IMR-90 (cell line): ENCODE results near the gene SCYL3. TPM values are rescaled to one million over a fixed set of nuclear protein-coding genes. Genes with fewer than 3 reads are reported as not detected.

Source experiments
- ATAC-seq: fragments of 200-7000 bp; cut with Tn5 transposase; 2 replicates; pipeline ENCODE4 v1.9.1; 2020; ENCODE audit warnings: low read depth, mild to moderate bottlenecking, moderate library complexity
- BruUV-seq: library from RNA; stranded (reverse); fragments of 400-500 nt; replicated peaks from 2 replicates; lab custom pipeline; 2021; lab: Mats Ljungman, UMichigan
- CTCF ChIA-PET: fragments of 300-600 bp; formaldehyde crosslinking; extraction: SDS; loops from one replicate; lab custom pipeline; 2021; ENCODE audit warnings: antibody characterized with exemption; lab: Yijun Ruan, JAX
- POLR2A ChIA-PET: fragments of 300-600 bp; sonication (Branson Sonifier 250); formaldehyde crosslinking; loops from one replicate; lab custom pipeline; 2022; ENCODE audit warnings: antibody characterized with exemption; ENCODE audit not compliant: unreplicated experiment; lab: Charles Lee
- DNase-seq: peaks from one replicate; pipeline ENCODE4 v3.0.0; 2013
- H2AFZ ChIP-seq: replicated peaks from 2 replicates; pipeline ENCODE3; 2013; ENCODE audit warnings: low read length, mild to moderate bottlenecking; ENCODE audit not compliant: poor library complexity
- H2AK5ac ChIP-seq: 2 replicates; pipeline ENCODE4 v1.6.1; 2013; ENCODE audit warnings: low read depth, low read length, inconsistent platforms
- H2AK9ac ChIP-seq: replicated peaks from 2 replicates; pipeline ENCODE3; 2013; ENCODE audit warnings: mild to moderate bottlenecking, low read depth, low read length, moderate library complexity; ENCODE audit not compliant: poor library complexity
- H2BK120ac ChIP-seq: 2 replicates; pipeline ENCODE4 v1.6.1; 2013; ENCODE audit warnings: low read depth, low read length, inconsistent platforms
- H2BK15ac ChIP-seq: 3 replicates; pipeline ENCODE4 v1.6.1; 2013; ENCODE audit warnings: low read depth, low read length, inconsistent platforms
- H2BK20ac ChIP-seq: 2 replicates; pipeline ENCODE4 v1.6.1; 2013; ENCODE audit warnings: low read depth, mild to moderate bottlenecking, inconsistent platforms, low read length, moderate library complexity
- H2BK5ac ChIP-seq: 2 replicates; pipeline ENCODE4 v1.6.1; 2013; ENCODE audit warnings: mild to moderate bottlenecking, low read depth, low read length, inconsistent platforms; ENCODE audit not compliant: poor library complexity, severe bottlenecking
- H3K14ac ChIP-seq: replicated peaks from 2 replicates; pipeline ENCODE4 v1.6.1; 2013; ENCODE audit warnings: low read depth, low read length, inconsistent platforms
- H3K18ac ChIP-seq: 2 replicates; pipeline ENCODE4 v1.6.1; 2013; ENCODE audit warnings: low read depth, low read length, control low read depth
- H3K23ac ChIP-seq: 2 replicates; pipeline ENCODE4 v1.6.1; 2013; ENCODE audit warnings: low read depth, low read length, inconsistent platforms
- H3K27ac ChIP-seq: 2 replicates; pipeline ENCODE4 v1.5.1; 2013; ENCODE audit warnings: mild to moderate bottlenecking, control low read depth, low read length; ENCODE audit not compliant: insufficient read depth
- H3K27me3 ChIP-seq: 2 replicates; pipeline ENCODE4 v1.6.1; 2013; ENCODE audit warnings: low read length; ENCODE audit not compliant: control insufficient read depth, insufficient read depth
- H3K36me3 ChIP-seq: 2 replicates; pipeline ENCODE4 v1.6.1; 2013; ENCODE audit warnings: low read length, mixed read lengths; ENCODE audit not compliant: control insufficient read depth, insufficient read depth
- H3K4ac ChIP-seq: 2 replicates; pipeline ENCODE4 v1.6.1; 2013; ENCODE audit warnings: low read depth, low read length, inconsistent platforms
- H3K4me1 ChIP-seq: 2 replicates; pipeline ENCODE4 v1.6.1; 2013; ENCODE audit warnings: low read length, mixed read lengths; ENCODE audit not compliant: control insufficient read depth, insufficient read depth
- H3K4me2 ChIP-seq: 2 replicates; pipeline ENCODE4 v1.6.1; 2013; ENCODE audit warnings: low read depth, mild to moderate bottlenecking, control low read depth, low read length, moderate library complexity
- H3K4me3 ChIP-seq: 2 replicates; pipeline ENCODE4 v1.5.1; 2013; ENCODE audit warnings: low read depth, mild to moderate bottlenecking, control low read depth, low read length, moderate library complexity; ENCODE audit not compliant: insufficient read depth
- H3K56ac ChIP-seq: 2 replicates; pipeline ENCODE4 v1.6.1; 2013; ENCODE audit warnings: low read length, inconsistent platforms; ENCODE audit not compliant: insufficient read depth; ENCODE audit errors: extremely low read depth
- H3K79me1 ChIP-seq, 2 experiments: 2 replicates each; pipeline ENCODE4 v1.6.1; 2013; ENCODE audit warnings: low read length in 2 of 2, inconsistent platforms in 1 of 2, low read depth in 1 of 2
- H3K9ac ChIP-seq: 2 replicates; pipeline ENCODE4 v1.6.1; 2013; ENCODE audit warnings: low read depth, low read length, control low read depth
- H3K9me1 ChIP-seq: 2 replicates; pipeline ENCODE4 v1.6.1; 2013; ENCODE audit warnings: low read length, inconsistent platforms; ENCODE audit not compliant: insufficient read depth
- H3K9me3 ChIP-seq: 2 replicates; pipeline ENCODE4 v1.6.1; 2013; ENCODE audit warnings: low read length; ENCODE audit not compliant: control insufficient read depth, insufficient read depth
- H4K20me1 ChIP-seq: 2 replicates; pipeline ENCODE4 v1.6.1; 2013; ENCODE audit warnings: low read length, inconsistent platforms; ENCODE audit not compliant: insufficient read depth
- H4K5ac ChIP-seq: 2 replicates; pipeline ENCODE4 v1.6.1; 2013; ENCODE audit warnings: mild to moderate bottlenecking, low read depth, low read length, control low read depth
- H4K8ac ChIP-seq, 2 experiments: 2 replicates each; pipeline ENCODE4 v1.6.1; 2013; ENCODE audit warnings: low read depth in 2 of 2, low read length in 2 of 2, control low read depth in 1 of 2, inconsistent platforms in 1 of 2
- H4K91ac ChIP-seq: 2 replicates; pipeline ENCODE4 v1.6.1; 2013; ENCODE audit warnings: low read depth, low read length, inconsistent platforms; ENCODE audit not compliant: insufficient read depth
- BHLHE40 ChIP-seq: fragments of 150-350 bp; IDR thresholded peaks from 2 replicates; pipeline ENCODE4 v1.6.1; 2016; ENCODE audit warnings: mild to moderate bottlenecking, low read depth, low read length
- CEBPB ChIP-seq: IDR thresholded peaks from 2 replicates; pipeline ENCODE4 v1.6.1; 2012; ENCODE audit warnings: low read depth, low read length, improper control_type of control experiment
- CHD1 ChIP-seq: IDR thresholded peaks from 2 replicates; pipeline ENCODE4 v1.6.1; 2012; ENCODE audit warnings: low read depth, low read length, improper control_type of control experiment
- CTCF ChIP-seq: conservative IDR thresholded peaks from 2 replicates; pipeline ENCODE4 v1.5.1; 2012; ENCODE audit warnings: mild to moderate bottlenecking, low read depth, low read length, improper control_type of control experiment
- ELK1 ChIP-seq: fragments of 150-350 bp; IDR thresholded peaks from 2 replicates; pipeline ENCODE4 v1.6.1; 2016; ENCODE audit warnings: low read depth, mild to moderate bottlenecking, low read length, moderate library complexity, borderline replicate concordance
- FOS ChIP-seq: fragments of 150-350 bp; IDR thresholded peaks from 2 replicates; pipeline ENCODE4 v1.6.1; 2016; ENCODE audit warnings: low read depth, low read length
- MAFK ChIP-seq: IDR thresholded peaks from 2 replicates; pipeline ENCODE4 v1.6.1; 2012; ENCODE audit warnings: low read depth, low read length, improper control_type of control experiment
- MAZ ChIP-seq: IDR thresholded peaks from 2 replicates; pipeline ENCODE4 v1.6.1; 2012; ENCODE audit warnings: low read depth, mild to moderate bottlenecking, low read length, improper control_type of control experiment, moderate library complexity, borderline replicate concordance
- MXI1 ChIP-seq: IDR thresholded peaks from 2 replicates; pipeline ENCODE4 v1.6.1; 2012; ENCODE audit warnings: low read depth, mild to moderate bottlenecking, low read length, moderate library complexity, borderline replicate concordance
- NFE2L2 ChIP-seq: fragments of 150-350 bp; IDR thresholded peaks from 2 replicates; pipeline ENCODE4 v1.6.1; 2016; ENCODE audit warnings: low read depth, mild to moderate bottlenecking, low read length
- POLR2A ChIP-seq: IDR thresholded peaks from 2 replicates; pipeline ENCODE4 v1.6.1; 2012; ENCODE audit warnings: mild to moderate bottlenecking, low read depth, low read length
- RAD21 ChIP-seq: IDR thresholded peaks from 2 replicates; pipeline ENCODE4 v1.6.1; 2012; ENCODE audit warnings: low read length, improper control_type of control experiment
- RCOR1 ChIP-seq: IDR thresholded peaks from 2 replicates; pipeline ENCODE4 v1.6.1; 2012; ENCODE audit warnings: mild to moderate bottlenecking, low read length, improper control_type of control experiment; ENCODE audit not compliant: insufficient replicate concordance
- RFX5 ChIP-seq: IDR thresholded peaks from 2 replicates; pipeline ENCODE4 v1.8.0; 2012; ENCODE audit warnings: low read depth, mild to moderate bottlenecking, low read length, moderate library complexity
- SMC3 ChIP-seq: fragments of 150-350 bp; IDR thresholded peaks from 2 replicates; pipeline ENCODE4 v1.6.1; 2016; ENCODE audit warnings: low read depth, mild to moderate bottlenecking, antibody characterized with exemption, low read length, moderate library complexity
- USF2 ChIP-seq: fragments of 150-350 bp; IDR thresholded peaks from 2 replicates; pipeline ENCODE4 v1.6.1; 2017; ENCODE audit warnings: mild to moderate bottlenecking, antibody characterized with exemption, low read length, low read depth
- WGBS, 2 experiments: methylation state at CpG; one replicate each; pipeline versions ENCODE4 v1.1.5 to v1.1.7; 2013; ENCODE audit warnings: missing lambda C conversion rate in 2 of 2; ENCODE audit not compliant: insufficient read length in 1 of 2; ENCODE audit errors: extremely low coverage in 2 of 2; 5-methylcytosine and 5-hydroxymethylcytosine counted together
- dilution Hi-C: fragments of 300-500 bp; cut with HindIII; formaldehyde crosslinking; loops from one replicate; pipeline ENCODE4 v1.14.3; 2018; ENCODE audit warnings: low sequenced_read_pairs; ENCODE audit not compliant: unreplicated experiment
- in situ Hi-C: fragments of 300-500 bp; cut with MboI; formaldehyde crosslinking; loops from 3 replicates; pipeline ENCODE4 v1.14.3; 2019; ENCODE audit warnings: low sequenced_read_pairs, inconsistent platforms, mixed read lengths
- intact Hi-C: fragments of 100-400 bp; cut with micrococcal nuclease; formaldehyde crosslinking; loops from 2 replicates; pipeline ENCODE4 v1.10.0; 2022
- polyA plus RNA-seq, 3 experiments: library from polyadenylated mRNA; depleted of rRNA; stranded (reverse); fragments of >200 nt; gene quantifications; 2 replicates each; pipeline ENCODE4 v1.2.3, GENCODE V29; 2012; ENCODE audit warnings: low replicate concordance in 1 of 3
- total RNA-seq: library from RNA; depleted of rRNA; stranded (reverse); fragments of >200 nt; gene quantifications from 2 replicates; pipeline ENCODE4 v1.2.3, GENCODE V29; 2012

SCYL3 gene
- total and polyA plus RNA-seq, 2 of the 4 experiments (the other 2 are of a cell fraction): 3.9 to 8.4 TPM

- H3K4me3 ChIP-seq: no peak overlapping the region
Observed at GRCh38 chr1:169902751-169903150, 9.1 kb upstream of the SCYL3 start.

More at GRCh38 chr1:169902751-169903150, 9.1 kb upstream of the SCYL3 start:
- ChIA-PET POLR2A (no interaction called here), CTCF (no interaction called here)
- Histone ChIP-seq H3K14ac (no peak overlapping the region), H3K79me1 (no peaks in the 10 kb centered on the region), H2BK5ac (no peak overlapping the region), H4K20me1 (no peaks in the 10 kb centered on the region), H3K9me1 (no peaks in the 10 kb centered on the region), H2AK5ac (no peak overlapping the region), H2AK9ac (no peak overlapping the region), H3K9me3 (no peaks in the 10 kb centered on the region), H3K56ac (no peak overlapping the region), H3K9ac (no peak overlapping the region), H3K4me1 (no peaks in the 10 kb centered on the region), H2BK120ac (no peak overlapping the region), H2AFZ (no peak overlapping the region), H4K8ac (no peak overlapping the region), H2BK15ac (no peak overlapping the region), H3K27me3 (peaks cover 3% of the 10 kb centered on the region), H3K23ac (no peak overlapping the region), H3K36me3 (no peaks in the 10 kb centered on the region), H3K4ac (no peak overlapping the region), H4K5ac (no peak overlapping the region), H3K18ac (no peak overlapping the region), H3K27ac (no peak overlapping the region), H4K91ac (no peak overlapping the region), H3K4me2 (no peak overlapping the region), H2BK20ac (no peak overlapping the region)
- WGBS, 2 experiments: no CpG with 5 or more reads among the region's 5 CpGs
- DNase-seq (no peak), ATAC-seq (no peak)
- intact Hi-C loops (no loop called here), in situ Hi-C loops (no loop called here), dilution Hi-C loops (no loop called here)
- TF ChIP-seq MAFK (no peak), BHLHE40 (no peak), CHD1 (no peak), FOS (no peak), RFX5 (no peak), ELK1 (no peak), CEBPB (no peak), USF2 (no peak), SMC3 (no peak), CTCF (no peak), RCOR1 (no peak), POLR2A (no peak), MXI1 (no peak), NFE2L2 (no peak), RAD21 (no peak), MAZ (no peak)
- no TSS peak for BruUV-seq
